HepG2 (cell line): ENCODE results near the gene PPAT. TPM values are rescaled to one million over a fixed set of nuclear protein-coding genes. Genes with fewer than 3 reads are reported as not detected.

ENCODE experiments used
- ATAC-seq: fragments of 200-7000 bp; cut with Tn5 transposase; 3 replicates; pipeline ENCODE4 v1.9.1; 2020; ENCODE audit warnings: mild to moderate bottlenecking, moderate library complexity
- BruUV-seq: library from RNA; stranded (reverse); fragments of 400-500 nt; replicated peaks from 2 replicates; lab custom pipeline; 2021; lab: Mats Ljungman, UMichigan
- CTCF ChIA-PET: fragments of 300-600 bp; formaldehyde crosslinking; extraction: SDS; loops from one replicate; lab custom pipeline; 2021; ENCODE audit warnings: low total read pairs, inconsistent platforms, low intra/inter-chr PET ratio; lab: Yijun Ruan, JAX
- POLR2A ChIA-PET: fragments of 350-600 bp; sonication (Branson Sonifier 250); formaldehyde crosslinking; loops from one replicate; lab custom pipeline; 2020; ENCODE audit warnings: antibody characterized with exemption, inconsistent platforms; lab: Yijun Ruan, JAX
- DNase-seq: peaks from one replicate; pipeline ENCODE4 v3.0.0-alpha.2; 2015; ENCODE audit warnings: low spot score
- FAIRE-seq: peaks from 3 replicates; lab custom pipeline; 2011; peaks lifted over from hg19 to GRCh38; lab: Jason Lieb, UNC
- H2AFZ ChIP-seq: one replicate; pipeline ENCODE4 v1.6.1; 2011; ENCODE audit warnings: low read length, inconsistent platforms
- H3K27ac ChIP-seq: fragments of 300-600 bp; 3 replicates; pipeline ENCODE4 v1.8.0; 2011; ENCODE audit warnings: mixed run types, mild to moderate bottlenecking, mixed read lengths, low read length, inconsistent platforms; ENCODE audit not compliant: insufficient read depth; ENCODE audit errors: extremely low read length
- H3K27me3 ChIP-seq, 2 experiments: fragments of 200-600 bp in 1 of 2; 2 replicates in 1 of 2; 3 replicates in 1 of 2; pipeline versions ENCODE4 v1.6.0 to v1.8.0; 2011; ENCODE audit warnings: low read length in 2 of 2, mild to moderate bottlenecking in 2 of 2, moderate library complexity in 2 of 2, inconsistent platforms in 1 of 2; ENCODE audit not compliant: insufficient read depth in 2 of 2, control insufficient read depth in 1 of 2
- H3K36me3 ChIP-seq, 2 experiments: fragments of 200-600 bp in 1 of 2; replicated peaks in 1 of 2; 2 replicates in 1 of 2; 3 replicates in 1 of 2; pipeline versions ENCODE4 v1.5.1 to v1.8.0; 2011; ENCODE audit warnings: low read length in 2 of 2, inconsistent platforms in 1 of 2; ENCODE audit not compliant: insufficient read depth in 2 of 2, control insufficient read depth in 1 of 2
- H3K4me1 ChIP-seq: 2 replicates; pipeline ENCODE4 v1.5.1; 2012; ENCODE audit warnings: low read length, inconsistent platforms; ENCODE audit not compliant: insufficient read depth
- H3K4me2 ChIP-seq: 2 replicates; pipeline ENCODE4 v1.6.0; 2011; ENCODE audit warnings: low read depth, low read length, inconsistent platforms
- H3K4me3 ChIP-seq, 3 experiments: fragments of 200-600 bp in 1 of 3; sonication (generic), shearing (Covaris generic) in 1 of 3; replicated peaks in 1 of 3; 2 replicates each; pipeline ENCODE4 v1.5.1; 2011 to 2016; ENCODE audit warnings: low read length in 3 of 3, inconsistent platforms in 2 of 3, low read depth in 2 of 3, mild to moderate bottlenecking in 2 of 3, control low read depth in 1 of 3, mixed read lengths in 1 of 3; ENCODE audit not compliant: insufficient read depth in 1 of 3
- H3K79me2 ChIP-seq: one replicate; pipeline ENCODE4 v1.6.1; 2011; ENCODE audit warnings: low read length, inconsistent platforms; ENCODE audit not compliant: insufficient read depth
- H3K9ac ChIP-seq: 2 replicates; pipeline ENCODE4 v1.6.0; 2011; ENCODE audit warnings: mild to moderate bottlenecking, low read depth, low read length, inconsistent platforms; ENCODE audit not compliant: insufficient read depth
- H3K9me3 ChIP-seq: 2 replicates; pipeline ENCODE4 v1.5.1; 2012; ENCODE audit warnings: mild to moderate bottlenecking, low read length
- H4K20me1 ChIP-seq: 2 replicates; pipeline ENCODE4 v1.6.0; 2011; ENCODE audit warnings: inconsistent platforms, mild to moderate bottlenecking, low read length, moderate library complexity; ENCODE audit not compliant: insufficient read depth
- ELF1 ChIP-seq: sonication (generic); formaldehyde crosslinking; IDR thresholded peaks from 2 replicates; pipeline ENCODE4 v1.4.0; 2020; ENCODE audit warnings: missing genetic modification reagents
- GLMP ChIP-seq: sonication (generic); formaldehyde crosslinking; IDR thresholded peaks from 2 replicates; pipeline ENCODE4 v1.9.0; 2021; ENCODE audit warnings: missing genetic modification reagents, mild to moderate bottlenecking, borderline replicate concordance
- HDAC2 ChIP-seq: sonication (generic); formaldehyde crosslinking; IDR thresholded peaks from 2 replicates; pipeline ENCODE4 v1.4.0; 2020; ENCODE audit warnings: missing genetic modification reagents
- JUN ChIP-seq: sonication (generic); formaldehyde crosslinking; IDR thresholded peaks from 2 replicates; pipeline ENCODE4 v1.4.0; 2020; ENCODE audit warnings: mild to moderate bottlenecking, missing genetic modification reagents
- MLXIP ChIP-seq: sonication (generic); formaldehyde crosslinking; IDR thresholded peaks from 2 replicates; pipeline ENCODE4 v1.9.0; 2021; ENCODE audit warnings: missing genetic modification reagents, borderline replicate concordance
- NCOR1 ChIP-seq: fragments of 200-600 bp; sonication (generic); IDR thresholded peaks from 2 replicates; pipeline ENCODE4 v1.7.0; 2017; ENCODE audit warnings: antibody characterized with exemption, low read length, borderline replicate concordance
- RFX1 ChIP-seq: fragments of 450-650 bp; IDR thresholded peaks from 2 replicates; pipeline ENCODE4 v1.6.1; 2017
- SNAPC5 ChIP-seq: sonication (generic); formaldehyde crosslinking; IDR thresholded peaks from 2 replicates; pipeline ENCODE4 v1.8.1; 2023; ENCODE audit warnings: mild to moderate bottlenecking, missing genetic modification reagents, borderline replicate concordance
- ZNF317 ChIP-seq: sonication (generic); formaldehyde crosslinking; IDR thresholded peaks from 2 replicates; pipeline ENCODE4 v1.5.0; 2020; ENCODE audit warnings: mild to moderate bottlenecking, missing genetic modification reagents
- ZNF670 ChIP-seq: sonication (generic); formaldehyde crosslinking; IDR thresholded peaks from 2 replicates; pipeline ENCODE4 v1.8.0; 2022; ENCODE audit warnings: mild to moderate bottlenecking, missing genetic modification reagents, borderline replicate concordance
- ZNF790 ChIP-seq: sonication (generic); formaldehyde crosslinking; IDR thresholded peaks from 2 replicates; pipeline ENCODE4 v1.8.0; 2022; ENCODE audit warnings: missing genetic modification reagents, mild to moderate bottlenecking, borderline replicate concordance
- ZNF841 ChIP-seq: sonication (generic); formaldehyde crosslinking; IDR thresholded peaks from 2 replicates; pipeline ENCODE4 v1.8.1; 2023; ENCODE audit warnings: missing genetic modification reagents, borderline replicate concordance
- WGBS: methylation state at CpG from one replicate; pipeline ENCODE4 v1.1.6; 2017; ENCODE audit warnings: low lambda C conversion rate; 5-methylcytosine and 5-hydroxymethylcytosine counted together
- in situ Hi-C: cut with HindIII; loops from 2 replicates; pipeline ENCODE4 v1.10.0; 2017; ENCODE audit warnings: low pct_unique_long_range_greater_than_20kb; ENCODE audit not compliant: extremely low pct_ligation_motif_present
- intact Hi-C: fragments of 100-400 bp; cut with micrococcal nuclease; formaldehyde crosslinking; loops from one replicate; pipeline ENCODE4 v1.10.0; 2022; ENCODE audit not compliant: unreplicated experiment
- polyA plus RNA-seq, 8 experiments: library from polyadenylated mRNA; depleted of rRNA in 3 of 8; stranded (reverse) in 7 of 8; unstranded in 1 of 8; fragments of >200 nt; fragmentation: Illumina TruSeq in 4 of 8; extraction: Trizol in 4 of 8; gene quantifications; 2 replicates each; pipeline versions ENCODE4 v1.2.1 to v1.2.3, GENCODE V29; 2011 to 2016; ENCODE audit warnings: low read depth in 4 of 8, missing spikeins in 1 of 8, mixed read lengths in 1 of 8; ENCODE audit not compliant: insufficient read depth in 1 of 8
- total RNA-seq, 5 experiments: library from RNA; depleted of rRNA; stranded (reverse); fragments of >200 nt; fragmentation: Illumina TruSeq; extraction: Trizol; gene quantifications; 2 replicates each; pipeline ENCODE4 v1.2.3, GENCODE V29; 2016; ENCODE audit warnings: low read depth in 1 of 5

The PPAT gene
- total and polyA plus RNA-seq, 2 of the 13 experiments (the other 11 are each of a cell fraction or from before 2014, with no cell fraction given) = 16.9 to 62.6 TPM

GRCh38 chr4:56348576-56348975 is 86.8 kb downstream of the PPAT start:
- in situ Hi-C loops = no loop called here
- peaks cover 0 to 15% of the 10 kb centered on the region in 2 experiments; a peak in 1 of 5 replicates for H3K36me3 ChIP-seq
- BruUV-seq = no TSS peak
- no peak for ATAC-seq
- H3K9me3 ChIP-seq = no peaks in the 10 kb centered on the region
- no peak overlapping the region for H2AFZ ChIP-seq
- no peaks in the 10 kb centered on the region; a peak in 1 of 5 replicates for H3K27me3 ChIP-seq
- TF ChIP-seq MLXIP (CRISPR knock-in tag) = no peak
- TF ChIP-seq ZNF841 (CRISPR knock-in tag) = no peak
- no peak for TF ChIP-seq JUN (CRISPR knock-in tag)
- TF ChIP-seq, all 625 proteins: peak for 0
- H3K4me1 ChIP-seq = no peaks in the 10 kb centered on the region
- no peak overlapping the region for H3K4me3 ChIP-seq
- no peaks in the 10 kb centered on the region for H3K79me2 ChIP-seq
- CTCF ChIA-PET = no interaction called here
- intact Hi-C loops = no loop called here
- H3K27ac ChIP-seq = no peak overlapping the region
- DNase-seq (no peak), FAIRE-seq (no peak)
- 97% methylated on average over 3 of the region's 3 CpGs for WGBS
- no peak overlapping the region for H3K9ac ChIP-seq
- no peaks in the 10 kb centered on the region for H4K20me1 ChIP-seq
- no peak overlapping the region for H3K4me2 ChIP-seq
- POLR2A ChIA-PET = no interaction called here

DNA sequence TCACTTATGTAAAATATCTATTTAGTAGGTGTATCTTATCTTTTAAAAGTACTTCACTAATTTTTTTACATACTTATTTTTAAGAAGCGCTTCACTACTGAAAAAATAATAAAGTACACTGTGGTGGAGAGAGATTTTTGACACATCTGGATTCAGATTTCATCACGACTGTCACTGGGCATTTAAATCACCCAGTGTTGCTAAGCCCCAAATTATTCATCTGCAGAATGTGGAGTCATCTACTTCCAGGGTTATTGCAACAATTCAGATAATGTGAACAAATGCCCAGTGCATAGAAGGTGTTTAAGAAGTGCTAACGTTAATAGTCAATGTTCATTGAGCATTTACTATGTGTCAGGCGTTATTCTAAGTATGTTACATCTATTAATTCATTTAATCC is 90.0 kb downstream of the PPAT start:
- BruUV-seq = no TSS peak
- in situ Hi-C loops = no loop called here
- FAIRE-seq = no peak
- Histone ChIP-seq H3K4me3 (no peak overlapping the region), H2AFZ (no peak overlapping the region), H3K27ac (no peak overlapping the region), H3K36me3 (peaks cover 0 to 15% of the 10 kb centered on the region in 2 experiments; a peak in 1 of 5 replicates), H3K9ac (no peak overlapping the region), H3K4me1 (no peaks in the 10 kb centered on the region), H4K20me1 (no peaks in the 10 kb centered on the region), H3K9me3 (no peaks in the 10 kb centered on the region), H3K27me3 (no peaks in the 10 kb centered on the region; a peak in 1 of 5 replicates), H3K79me2 (no peaks in the 10 kb centered on the region), H3K4me2 (no peak overlapping the region)
- no peak for ATAC-seq
- 90% methylated on average over 4 of the region's 4 CpGs for WGBS
- intact Hi-C loops = no loop called here
- no peak for DNase-seq
- CTCF ChIA-PET = no interaction called here
- POLR2A ChIA-PET = no interaction called here
- TF ChIP-seq NCOR1 (no peak), ZNF317 (CRISPR knock-in tag) (no peak), SNAPC5 (CRISPR knock-in tag) (no peak), ZNF790 (CRISPR knock-in tag) (no peak), ELF1 (CRISPR knock-in tag) (no peak), GLMP (CRISPR knock-in tag) (no peak), ZNF670 (no peak), RFX1 (no peak), HDAC2 (no peak)
